GM12801 (cell line): ENCODE measurements around the gene CFAP161.

ENCODE experiments used
- CTCF ChIP-seq: IDR thresholded peaks from one replicate; pipeline ENCODE4 v1.5.1; 2011; ENCODE audit warnings: control low read depth; ENCODE audit not compliant: insufficient read length; ENCODE audit errors: extremely low read depth

CFAP161 gene

GRCh38 chr15:81171286-81171685 lies 37.2 kb downstream of the CFAP161 start:
- no peak for TF ChIP-seq CTCF

- TF ChIP-seq CTCF: no peak
Measured at GRCh38 chr15:81174125-81174791, 40.2 kb downstream of the CFAP161 start.

- no peak for TF ChIP-seq CTCF
Measured at GRCh38 chr15:81174792-81175327, 40.8 kb downstream of the CFAP161 start.

- no peak for TF ChIP-seq CTCF
Measured at GRCh38 chr15:81175496-81175895, 41.4 kb downstream of the CFAP161 start.

- no peak for TF ChIP-seq CTCF
Measured at GRCh38 chr15:81176291-81176893, 42.3 kb downstream of the CFAP161 start.

GRCh38 chr15:81178365-81178764 lies 44.3 kb downstream of the CFAP161 start:
- TF ChIP-seq CTCF: no peak

- TF ChIP-seq CTCF: no peak
Measured at GRCh38 chr15:81181220-81181619, 47.1 kb downstream of the CFAP161 start.
